Endothelial cell of umbilical vein (primary cell): Measurements from ENCODE around the gene TLE4.

Experiments used
- EZH2 ChIP-seq: IDR thresholded peaks from 2 replicates; pipeline ENCODE4 v1.6.1; 2012; ENCODE audit warnings: borderline replicate concordance, low read depth, mild to moderate bottlenecking, moderate library complexity, low read length, inconsistent platforms; ENCODE audit not compliant: severe bottlenecking
- JUN ChIP-seq: IDR thresholded peaks from 2 replicates; pipeline ENCODE4 v1.6.1; 2011; ENCODE audit warnings: borderline replicate concordance, low read depth; ENCODE audit not compliant: insufficient read length, insufficient read depth
- MAX ChIP-seq: IDR thresholded peaks from 2 replicates; pipeline ENCODE4 v1.6.1; 2011; ENCODE audit not compliant: insufficient read depth, insufficient read length
- MYC ChIP-seq: IDR thresholded peaks from one replicate; pipeline ENCODE4 v1.6.1; 2011; ENCODE audit warnings: mild to moderate bottlenecking, low read depth, low read length
- POLR2A ChIP-seq: IDR thresholded peaks from 2 replicates; pipeline ENCODE4 v1.6.1; 2012; ENCODE audit warnings: low read depth, mild to moderate bottlenecking, control low read depth, low read length
- POLR2AphosphoS5 ChIP-seq: IDR thresholded peaks from 2 replicates; pipeline ENCODE4 v1.6.1; 2012; ENCODE audit warnings: low read depth, mild to moderate bottlenecking, control low read depth, low read length, moderate library complexity; ENCODE audit not compliant: insufficient read depth
- TF ChIP-seq, protein P1 (sequence below), 2 donors: IDR thresholded peaks; 1 replicate in 1 of 2; 2 replicates in 1 of 2; pipeline ENCODE4 v1.5.1; 2011; ENCODE audit warnings: low read length in 2 of 2, mild to moderate bottlenecking in 2 of 2, moderate library complexity in 2 of 2, control low read depth in 1 of 2, inconsistent platforms in 1 of 2, low read depth in 1 of 2; ENCODE audit not compliant: insufficient read depth in 1 of 2; ENCODE audit errors: extremely low read depth in 1 of 2

- TF ChIP-seq MAX: no peak
- TF ChIP-seq, protein P1, sequence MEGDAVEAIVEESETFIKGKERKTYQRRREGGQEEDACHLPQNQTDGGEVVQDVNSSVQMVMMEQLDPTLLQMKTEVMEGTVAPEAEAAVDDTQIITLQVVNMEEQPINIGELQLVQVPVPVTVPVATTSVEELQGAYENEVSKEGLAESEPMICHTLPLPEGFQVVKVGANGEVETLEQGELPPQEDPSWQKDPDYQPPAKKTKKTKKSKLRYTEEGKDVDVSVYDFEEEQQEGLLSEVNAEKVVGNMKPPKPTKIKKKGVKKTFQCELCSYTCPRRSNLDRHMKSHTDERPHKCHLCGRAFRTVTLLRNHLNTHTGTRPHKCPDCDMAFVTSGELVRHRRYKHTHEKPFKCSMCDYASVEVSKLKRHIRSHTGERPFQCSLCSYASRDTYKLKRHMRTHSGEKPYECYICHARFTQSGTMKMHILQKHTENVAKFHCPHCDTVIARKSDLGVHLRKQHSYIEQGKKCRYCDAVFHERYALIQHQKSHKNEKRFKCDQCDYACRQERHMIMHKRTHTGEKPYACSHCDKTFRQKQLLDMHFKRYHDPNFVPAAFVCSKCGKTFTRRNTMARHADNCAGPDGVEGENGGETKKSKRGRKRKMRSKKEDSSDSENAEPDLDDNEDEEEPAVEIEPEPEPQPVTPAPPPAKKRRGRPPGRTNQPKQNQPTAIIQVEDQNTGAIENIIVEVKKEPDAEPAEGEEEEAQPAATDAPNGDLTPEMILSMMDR (IDR thresholded peaks at IDR 0.05; ENCODE audit: extremely low read depth in 1 of 2, insufficient read depth in 1 of 2, low read depth in 1 of 2, low read length in 2 of 2): no peak
- TF ChIP-seq MYC: no peak
- TF ChIP-seq JUN: no peak
- no peak for TF ChIP-seq EZH2
- no peak for TF ChIP-seq POLR2A
- TF ChIP-seq POLR2AphosphoS5: no peak
These were observed 355 bp downstream of the TLE4 start for GRCh38 chr9:79572032-79572607.
